Astrocyte (in vitro differentiated cells and primary cell): ENCODE results near the gene ADGRF3. TPM values are rescaled to one million over a fixed set of nuclear protein-coding genes. Genes with fewer than 3 reads are reported as not detected.

Experiments used
- DNase-seq: peaks from one replicate; pipeline ENCODE4 v3.0.0-alpha.2; 2010; ENCODE audit warnings: low read depth
- FAIRE-seq: peaks from 2 replicates; lab custom pipeline; 2011; peaks lifted over from hg19 to GRCh38; lab: Jason Lieb, UNC
- H2AFZ ChIP-seq: 2 replicates; pipeline ENCODE4 v1.6.0; 2012; ENCODE audit warnings: low read depth, low read length, inconsistent platforms
- H3K27ac ChIP-seq: 2 replicates; pipeline ENCODE4 v1.5.1; 2011; ENCODE audit warnings: low read depth, low read length, inconsistent platforms
- H3K27me3 ChIP-seq: 2 replicates; pipeline ENCODE4 v1.6.0; 2011; ENCODE audit warnings: low read length, inconsistent platforms; ENCODE audit not compliant: insufficient read depth
- H3K36me3 ChIP-seq: 2 replicates; pipeline ENCODE4 v1.5.1; 2011; ENCODE audit warnings: low read length, inconsistent platforms; ENCODE audit not compliant: insufficient read depth
- H3K4me1 ChIP-seq: 2 replicates; pipeline ENCODE4 v1.5.1; 2011; ENCODE audit warnings: low read length, inconsistent platforms; ENCODE audit not compliant: insufficient read depth
- H3K4me2 ChIP-seq: 2 replicates; pipeline ENCODE4 v1.6.0; 2012; ENCODE audit warnings: low read length, inconsistent platforms
- H3K4me3 ChIP-seq: 2 replicates; pipeline ENCODE4 v1.5.1; 2011; ENCODE audit warnings: low read depth, mild to moderate bottlenecking, low read length, inconsistent platforms; ENCODE audit not compliant: insufficient read depth
- H3K79me2 ChIP-seq: 2 replicates; pipeline ENCODE4 v1.6.0; 2012; ENCODE audit warnings: mild to moderate bottlenecking, low read length, inconsistent platforms; ENCODE audit not compliant: insufficient read depth
- H3K9ac ChIP-seq: 2 replicates; pipeline ENCODE4 v1.6.0; 2012; ENCODE audit warnings: mild to moderate bottlenecking, low read length, inconsistent platforms
- H3K9me3 ChIP-seq: 2 replicates; pipeline ENCODE4 v1.5.1; 2012; ENCODE audit warnings: low read depth, mild to moderate bottlenecking, low read length, inconsistent platforms; ENCODE audit not compliant: insufficient read depth
- H4K20me1 ChIP-seq: 2 replicates; pipeline ENCODE4 v1.6.0; 2012; ENCODE audit warnings: low read length, inconsistent platforms; ENCODE audit not compliant: insufficient read depth
- H3K27ac Mint-ChIP-seq: one replicate; pipeline ENCODE4 v1.8.0; 2021; ENCODE audit warnings: mild to moderate bottlenecking, mixed read lengths; ENCODE audit not compliant: unreplicated experiment
- H3K27me3 Mint-ChIP-seq: one replicate; pipeline ENCODE4 v1.8.0; 2021; ENCODE audit warnings: low read depth, mixed read lengths; ENCODE audit not compliant: unreplicated experiment
- H3K36me3 Mint-ChIP-seq: one replicate; pipeline ENCODE4 v1.8.0; 2021; ENCODE audit warnings: low read depth, mixed read lengths; ENCODE audit not compliant: unreplicated experiment
- H3K4me1 Mint-ChIP-seq: one replicate; pipeline ENCODE4 v1.8.0; 2021; ENCODE audit warnings: low read depth, mixed read lengths; ENCODE audit not compliant: unreplicated experiment
- H3K4me3 Mint-ChIP-seq: one replicate; pipeline ENCODE4 v1.8.0; 2021; ENCODE audit warnings: mild to moderate bottlenecking, moderate library complexity, mixed read lengths; ENCODE audit not compliant: unreplicated experiment
- H3K9me3 Mint-ChIP-seq: one replicate; pipeline ENCODE4 v1.8.0; 2021; ENCODE audit warnings: mild to moderate bottlenecking, mixed read lengths; ENCODE audit not compliant: unreplicated experiment
- CTCF ChIP-seq: IDR thresholded peaks from 2 replicates; pipeline ENCODE4 v1.5.1; 2011; ENCODE audit warnings: low read depth, mild to moderate bottlenecking, inconsistent platforms, low read length, moderate library complexity; ENCODE audit not compliant: insufficient read depth
- EZH2 ChIP-seq: IDR thresholded peaks from 2 replicates; pipeline ENCODE4 v1.6.1; 2012; ENCODE audit warnings: mild to moderate bottlenecking, low read length, inconsistent platforms; ENCODE audit not compliant: insufficient read depth
- total RNA-seq: library from RNA; stranded (reverse); gene quantifications from 2 replicates; pipeline ENCODE4 v1.2.1, GENCODE V29; 2021

ADGRF3 gene
- total RNA-seq, 1 donor from 2014 or later = 0.16 TPM

DNA sequence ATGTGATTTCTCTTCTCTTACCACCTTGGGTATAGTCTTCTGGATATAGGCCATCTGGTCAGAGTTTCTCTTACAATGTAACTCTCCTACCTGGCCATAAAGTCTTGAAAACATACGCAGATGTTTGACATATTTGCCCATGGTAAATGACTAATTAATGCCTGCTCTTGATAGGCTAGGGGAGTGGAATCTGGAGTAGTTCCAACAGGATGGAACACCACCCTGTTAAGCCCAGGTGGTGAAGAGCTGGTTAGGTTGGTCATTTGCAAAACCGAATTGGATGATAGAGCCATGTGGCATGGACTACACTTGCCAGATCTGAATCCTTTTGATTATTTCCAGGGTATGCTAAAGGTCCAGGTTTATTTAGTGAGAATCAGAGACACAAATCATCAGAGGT, 65.4 kb downstream of the ADGRF3 start:
- H3K4me1 ChIP-seq = peaks cover 3% of the 10 kb centered on the region
- H3K27ac ChIP-seq = no peak overlapping the region
- TF ChIP-seq CTCF = no peak
- no peak for TF ChIP-seq EZH2
- H3K4me2 ChIP-seq = no peak overlapping the region
- H3K36me3 Mint-ChIP-seq = peaks cover 25% of the 10 kb centered on the region
- no peaks in the 10 kb centered on the region for H3K9me3 Mint-ChIP-seq
- H3K9me3 ChIP-seq = no peaks in the 10 kb centered on the region
- no peak overlapping the region for H3K9ac ChIP-seq
- H3K4me3 ChIP-seq = no peak overlapping the region
- H3K4me3 Mint-ChIP-seq = no peak overlapping the region
- no peak overlapping the region for H3K27ac Mint-ChIP-seq
- H2AFZ ChIP-seq = no peak overlapping the region
- peaks cover 49% of the 10 kb centered on the region for H3K36me3 ChIP-seq
- no peaks in the 10 kb centered on the region for H3K27me3 ChIP-seq
- no peaks in the 10 kb centered on the region for H3K79me2 ChIP-seq
- no peaks in the 10 kb centered on the region for H4K20me1 ChIP-seq
- DNase-seq (no peak), FAIRE-seq (no peak)
- peaks cover 3% of the 10 kb centered on the region for H3K4me1 Mint-ChIP-seq
- H3K27me3 Mint-ChIP-seq = no peaks in the 10 kb centered on the region

GRCh38 chr2:26279886-26280285, 66.7 kb downstream of the ADGRF3 start:
- Histone ChIP-seq H2AFZ (no peak overlapping the region), H3K27me3 (no peaks in the 10 kb centered on the region), H3K9me3 (no peaks in the 10 kb centered on the region), H3K36me3 (peaks cover 45% of the 10 kb centered on the region), H4K20me1 (no peaks in the 10 kb centered on the region), H3K4me2 (no peak overlapping the region), H3K9ac (no peak overlapping the region), H3K79me2 (no peaks in the 10 kb centered on the region), H3K4me1 (peaks cover 3% of the 10 kb centered on the region), H3K27ac (no peak overlapping the region), H3K4me3 (no peak overlapping the region)
- Mint-ChIP-seq H3K27me3 (no peaks in the 10 kb centered on the region), H3K4me3 (no peak overlapping the region), H3K36me3 (peaks cover 21% of the 10 kb centered on the region), H3K4me1 (peaks cover 3% of the 10 kb centered on the region), H3K27ac (no peak overlapping the region), H3K9me3 (no peaks in the 10 kb centered on the region)
- TF ChIP-seq EZH2 = no peak
- TF ChIP-seq CTCF = no peak
- no peak for FAIRE-seq
- no peak for DNase-seq

DNA sequence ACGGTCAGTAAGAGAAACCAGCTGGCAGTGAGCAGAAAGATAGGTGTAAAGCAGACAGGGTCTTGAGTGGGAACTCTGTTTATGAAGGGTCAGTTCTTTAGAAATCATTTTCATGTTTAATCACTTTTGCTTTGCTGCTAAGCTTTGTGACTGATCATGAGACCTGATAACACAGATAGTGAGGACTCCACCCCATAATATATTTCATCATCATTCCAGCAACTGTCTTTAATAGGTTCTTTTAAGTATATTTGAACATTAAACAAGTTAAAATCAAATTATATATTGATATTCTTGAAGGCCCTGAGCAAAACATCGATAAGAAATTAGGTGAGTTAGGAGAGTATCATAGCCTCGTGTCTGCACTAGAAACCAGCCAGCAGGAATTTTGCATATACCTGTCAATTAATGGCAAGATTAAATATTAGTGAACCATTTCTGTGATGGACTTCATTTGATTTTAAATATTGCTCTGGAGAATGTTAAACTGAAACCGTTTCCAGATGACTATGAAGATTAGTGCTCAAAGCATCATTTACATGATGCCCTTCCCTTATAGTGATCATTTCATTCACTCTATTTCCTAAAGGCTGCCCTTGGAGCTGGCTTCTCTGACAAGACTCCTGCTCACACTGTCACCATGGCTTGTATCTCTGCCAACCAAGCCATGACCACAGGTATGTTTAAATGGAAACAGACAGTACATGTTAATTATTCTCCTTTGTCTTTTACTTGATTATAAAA, 69.9 kb downstream of the ADGRF3 start:
- Mint-ChIP-seq H3K36me3 (peaks cover 19% of the 10 kb centered on the region), H3K27me3 (no peaks in the 10 kb centered on the region), H3K4me1 (no peaks in the 10 kb centered on the region), H3K9me3 (no peaks in the 10 kb centered on the region), H3K27ac (no peak overlapping the region), H3K4me3 (no peak overlapping the region)
- Histone ChIP-seq H3K4me1 (no peaks in the 10 kb centered on the region), H3K4me2 (no peak overlapping the region), H3K27me3 (no peaks in the 10 kb centered on the region), H3K27ac (no peak overlapping the region), H3K4me3 (no peak overlapping the region), H3K79me2 (no peaks in the 10 kb centered on the region), H3K9ac (no peak overlapping the region), H3K36me3 (peaks cover 40% of the 10 kb centered on the region), H3K9me3 (no peaks in the 10 kb centered on the region), H4K20me1 (no peaks in the 10 kb centered on the region), H2AFZ (no peak overlapping the region)
- FAIRE-seq (no peak), DNase-seq (no peak)
- TF ChIP-seq CTCF (no peak), EZH2 (no peak)
